AG09319 (cell line): Measurements from ENCODE around the gene DCC.

Experiments used
- DNase-seq: peaks from one replicate; pipeline ENCODE4 v3.0.0-alpha.2; 2010; ENCODE audit warnings: low read depth; ENCODE audit errors: extremely low read depth
- CTCF ChIP-seq: IDR thresholded peaks from 2 replicates; pipeline ENCODE4 v1.5.1; 2011; ENCODE audit warnings: low read depth, mild to moderate bottlenecking, inconsistent platforms, low read length, moderate library complexity

The DCC gene

GRCh38 chr18:53004798-53005197, 664.8 kb downstream of the DCC start:
- no peak for DNase-seq
- TF ChIP-seq CTCF: no peak

GRCh38 chr18:53018791-53019190, 678.8 kb downstream of the DCC start:
- DNase-seq: no peak
- TF ChIP-seq CTCF: no peak

- no peak for DNase-seq
- TF ChIP-seq CTCF: no peak
Measured at GRCh38 chr18:53025247-53025646, 685.2 kb downstream of the DCC start.

GRCh38 chr18:53028565-53028964, 688.6 kb downstream of the DCC start:
- no peak for DNase-seq
- no peak for TF ChIP-seq CTCF

GRCh38 chr18:53033128-53033527, 693.1 kb downstream of the DCC start:
- no peak for TF ChIP-seq CTCF
- DNase-seq: no peak

GRCh38 chr18:53038608-53039007, 698.6 kb downstream of the DCC start:
- no peak for DNase-seq
- TF ChIP-seq CTCF: no peak

- TF ChIP-seq CTCF: no peak
- DNase-seq: no peak
Measured at GRCh38 chr18:53040286-53040685, 700.3 kb downstream of the DCC start.
